GM18498 (cell line): Measurements from ENCODE around the gene GSTM3.
"Not testable (repeated sequence)": the region's sequence is repeated elsewhere in the genome, so short reads cannot be mapped to it uniquely, and the experiment has no call there.

Source experiments
- ATAC-seq: cut with Tn5 transposase; IDR thresholded peaks from one replicate; pipeline ENCODE4 v1.9.1; 2021; ENCODE audit warnings: mild to moderate bottlenecking, moderate library complexity; ENCODE audit not compliant: unreplicated experiment

GSTM3 gene

GRCh38 chr1:109732390-109732881, 8.4 kb downstream of the GSTM3 start:
- ATAC-seq, result no peak

GRCh38 chr1:109730666-109731065, 10.2 kb downstream of the GSTM3 start:
- ATAC-seq, result no peak

GRCh38 chr1:109728870-109729269, 12.0 kb downstream of the GSTM3 start:
- ATAC-seq, result no peak

- no peak for ATAC-seq
Measured at GRCh38 chr1:109726728-109727373, 14.0 kb downstream of the GSTM3 start.

- no peak for ATAC-seq
Measured at GRCh38 chr1:109726007-109726406, 14.8 kb downstream of the GSTM3 start.

- no peak for ATAC-seq
Measured at GRCh38 chr1:109725510-109725909, 15.3 kb downstream of the GSTM3 start.

GRCh38 chr1:109724933-109725332, 15.9 kb downstream of the GSTM3 start:
- ATAC-seq, result no peak

GRCh38 chr1:109722908-109723691, 17.7 kb downstream of the GSTM3 start:
- ATAC-seq, result no peak

- no peak for ATAC-seq
Measured at GRCh38 chr1:109721971-109722370, 18.9 kb downstream of the GSTM3 start.

GRCh38 chr1:109721042-109721441, 19.8 kb downstream of the GSTM3 start:
- no peak for ATAC-seq

- peak; percentile 69 for ATAC-seq
Measured at GRCh38 chr1:109719337-109719837, 21.5 kb downstream of the GSTM3 start.

- ATAC-seq, result no peak
Measured at GRCh38 chr1:109718495-109718894, 22.3 kb downstream of the GSTM3 start.

GRCh38 chr1:109717729-109718128, 23.1 kb downstream of the GSTM3 start:
- no peak for ATAC-seq

- no peak for ATAC-seq
Measured at GRCh38 chr1:109716570-109717090, 24.2 kb downstream of the GSTM3 start.

- no peak for ATAC-seq
Measured at GRCh38 chr1:109716121-109716520, 24.7 kb downstream of the GSTM3 start.

GRCh38 chr1:109714661-109715372, 26.0 kb downstream of the GSTM3 start:
- ATAC-seq, result no peak

- ATAC-seq, result no peak
Measured at GRCh38 chr1:109713636-109714035, 27.2 kb downstream of the GSTM3 start.

- no peak for ATAC-seq
Measured at GRCh38 chr1:109712321-109712864, 28.4 kb downstream of the GSTM3 start.

GRCh38 chr1:109711593-109712320, 29.1 kb downstream of the GSTM3 start, which contains the start of gene GSTM5:
TSS of gene GSTM5 (plus strand) at chr1:109712251. CDS start at chr1:109712313, 62 bp downstream.
- not testable (repeated sequence) for ATAC-seq

GRCh38 chr1:109709822-109710221, 31.0 kb downstream of the GSTM3 start:
- ATAC-seq, result not testable (repeated sequence)
